NCI-H1930 (cell line): ENCODE data around the gene LRRC2.
"Not testable (repeated sequence)": the region's sequence is repeated elsewhere in the genome, so short reads cannot be mapped to it uniquely, and the experiment has no call there.

Experiments
- DNase-seq, 2 experiments: peaks; one replicate each; lab custom pipeline; 2025; lab: John Stamatoyannopoulos, UW

Gene LRRC2

GRCh38 chr3:46566040-46566641 is at the start of gene LRRC2:
Gene LRRC2 (minus strand): TSS chr3:46566302. CDS start chr3:46551591, 14,711 bp downstream.
- no peak for DNase-seq

GRCh38 chr3:46615050-46615775 is 49.1 kb upstream of the LRRC2 start:
- no peak for DNase-seq

- no peak for DNase-seq
Observed at GRCh38 chr3:46614431-46614830, 48.3 kb upstream of the LRRC2 start.

- DNase-seq = no peak
Observed at GRCh38 chr3:46613313-46614005, 47.4 kb upstream of the LRRC2 start.

GRCh38 chr3:46612324-46612723 is 46.2 kb upstream of the LRRC2 start, which contains the start of gene FAM240A:
Gene FAM240A (plus strand): TSS chr3:46612525. CDS start chr3:46612684, 159 bp downstream.
- no peak for DNase-seq

GRCh38 chr3:46609944-46610722 is 44.0 kb upstream of the LRRC2 start:
- no peak for DNase-seq

GRCh38 chr3:46609212-46609721 is 43.2 kb upstream of the LRRC2 start:
- DNase-seq = no peak

GRCh38 chr3:46607603-46608028 is 41.5 kb upstream of the LRRC2 start:
- DNase-seq = no peak

GRCh38 chr3:46604127-46604526 is 38.0 kb upstream of the LRRC2 start:
- no peak for DNase-seq

- DNase-seq = no peak
Observed at GRCh38 chr3:46603446-46604046, 37.4 kb upstream of the LRRC2 start.

GRCh38 chr3:46599590-46599989 is 33.5 kb upstream of the LRRC2 start:
- DNase-seq = no peak

- no peak for DNase-seq
Observed at GRCh38 chr3:46595819-46596314, 29.8 kb upstream of the LRRC2 start.

GRCh38 chr3:46594723-46595122 is 28.6 kb upstream of the LRRC2 start:
- no peak for DNase-seq

GRCh38 chr3:46593979-46594378 is 27.9 kb upstream of the LRRC2 start:
- no peak for DNase-seq

GRCh38 chr3:46593274-46593862 is 27.3 kb upstream of the LRRC2 start:
- no peak for DNase-seq

- not testable (repeated sequence) for DNase-seq
Observed at GRCh38 chr3:46587268-46587667, 21.2 kb upstream of the LRRC2 start.

GRCh38 chr3:46586738-46587246 is 20.7 kb upstream of the LRRC2 start:
- DNase-seq = no peak

GRCh38 chr3:46585799-46586693 is 19.9 kb upstream of the LRRC2 start:
- DNase-seq = no peak

- DNase-seq = no peak
Observed at GRCh38 chr3:46584598-46585467, 18.7 kb upstream of the LRRC2 start.
